Measurements from ENCODE around the gene N4BP2.

N4BP2 gene

GRCh38 chr4:40193016-40193571, 136.4 kb downstream of the N4BP2 start:
- DNase-seq = peak; percentile 58 to 60

- peak in 1 of 2 experiments; percentile 46 for DNase-seq
Observed at GRCh38 chr4:40193578-40193977, 136.9 kb downstream of the N4BP2 start.

GRCh38 chr4:40194602-40195161, 138.0 kb downstream of the N4BP2 start:
- peak; percentile 66 to 70 for DNase-seq

GRCh38 chr4:40195182-40196177, 138.8 kb downstream of the N4BP2 start:
- peak in 1 of 2 experiments; percentile 37 for DNase-seq

- peak in 1 of 2 experiments; percentile 47 for DNase-seq
Observed at GRCh38 chr4:40196272-40196671, 139.6 kb downstream of the N4BP2 start.

- peak; percentile 80 to 82 for DNase-seq
Observed at GRCh38 chr4:40196724-40197281, 140.2 kb downstream of the N4BP2 start, which contains the start of gene RHOH. Gene RHOH, plus strand, starts transcription at chr4:40197031. Its CDS starts 46,356 bp downstream, at chr4:40243387.

- DNase-seq = peak; percentile 63 to 65
Observed at GRCh38 chr4:40197879-40198689, 141.4 kb downstream of the N4BP2 start.

- DNase-seq = no peak
Observed at GRCh38 chr4:40199179-40199670, 142.6 kb downstream of the N4BP2 start.

GRCh38 chr4:40199999-40200874, 143.6 kb downstream of the N4BP2 start:
- peak; percentile 84 for DNase-seq

GRCh38 chr4:40200875-40201801, 144.5 kb downstream of the N4BP2 start:
- peak in 1 of 2 experiments; percentile 19 for DNase-seq

GRCh38 chr4:40201898-40202297, 145.2 kb downstream of the N4BP2 start:
- peak in 1 of 2 experiments; percentile 38 for DNase-seq

- DNase-seq = no peak
Observed at GRCh38 chr4:40202474-40202873, 145.8 kb downstream of the N4BP2 start.

- peak in 1 of 2 experiments; percentile 55 for DNase-seq
Observed at GRCh38 chr4:40204507-40205258, 148.0 kb downstream of the N4BP2 start.

- DNase-seq = peak; percentile 63 to 64
Observed at GRCh38 chr4:40205259-40206198, 148.9 kb downstream of the N4BP2 start.

GRCh38 chr4:40206426-40206825, 149.8 kb downstream of the N4BP2 start:
- DNase-seq = no peak

All from activated T-cell treated with anti-CD3 and anti-CD28 coated beads, Interleukin-2, amount 50 U/mL, for 48 hours (primary cell).